Glutamatergic neuron (in vitro differentiated cells): ENCODE results near the gene USP49. TPM values are rescaled to one million over a fixed set of nuclear protein-coding genes. Genes with fewer than 3 reads are reported as not detected.

ENCODE experiments used
- DNase-seq: peaks from one replicate; pipeline ENCODE4 v3.0.0; 2022
- H3K27ac Mint-ChIP-seq: one replicate; pipeline ENCODE4 v1.8.0; 2020; ENCODE audit warnings: mild to moderate bottlenecking, mixed read lengths, inconsistent platforms; ENCODE audit not compliant: unreplicated experiment
- H3K27me3 Mint-ChIP-seq: one replicate; pipeline ENCODE4 v1.8.0; 2020; ENCODE audit warnings: mild to moderate bottlenecking, moderate library complexity, mixed read lengths, inconsistent platforms; ENCODE audit not compliant: unreplicated experiment
- H3K36me3 Mint-ChIP-seq: one replicate; pipeline ENCODE4 v1.8.0; 2020; ENCODE audit warnings: mild to moderate bottlenecking, mixed read lengths, inconsistent platforms; ENCODE audit not compliant: unreplicated experiment
- H3K4me1 Mint-ChIP-seq: one replicate; pipeline ENCODE4 v1.8.0; 2020; ENCODE audit warnings: mild to moderate bottlenecking, low read depth, mixed read lengths, inconsistent platforms; ENCODE audit not compliant: unreplicated experiment
- H3K4me3 Mint-ChIP-seq: one replicate; pipeline ENCODE4 v1.8.0; 2020; ENCODE audit warnings: mild to moderate bottlenecking, mixed read lengths, inconsistent platforms; ENCODE audit not compliant: unreplicated experiment
- H3K9me3 Mint-ChIP-seq: one replicate; pipeline ENCODE4 v1.8.0; 2020; ENCODE audit warnings: mild to moderate bottlenecking, moderate library complexity, mixed read lengths, inconsistent platforms; ENCODE audit not compliant: unreplicated experiment
- CTCF ChIP-seq: fragments of 200-600 bp; sonication (generic); IDR thresholded peaks from one replicate; pipeline ENCODE4 v1.5.0; 2021; ENCODE audit not compliant: partially characterized antibody, unreplicated experiment
- total RNA-seq: library from RNA; stranded (reverse); fragmentation: NEBNext Ultra II Directional; extraction: Animal tissue kit (Norgen Biotek cat#: 25700); gene quantifications from one replicate; pipeline ENCODE4 v1.2.1, GENCODE V29; 2021; ENCODE audit not compliant: unreplicated experiment

Gene USP49
- total RNA-seq, 1 donor from 2014 or later: 14.7 TPM

DNA sequence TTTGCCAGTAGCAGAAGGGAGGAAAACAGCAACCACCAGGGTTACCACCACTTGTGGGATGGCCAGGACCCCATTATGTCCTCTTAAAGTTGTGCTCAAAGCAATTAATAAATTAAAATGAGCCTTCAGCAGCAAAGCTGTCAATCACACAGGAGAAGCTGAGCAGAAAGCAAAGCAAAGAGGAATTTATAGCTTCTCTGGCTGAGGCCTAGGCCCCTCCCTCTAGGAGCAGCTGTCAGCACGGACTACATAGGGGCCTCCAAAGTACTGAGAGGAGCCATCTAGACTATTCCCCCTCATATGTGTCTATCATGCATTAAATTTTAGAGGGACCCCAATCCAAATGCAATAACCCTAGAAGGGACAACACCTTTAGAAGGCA lies 40.0 kb upstream of the USP49 start:
- Mint-ChIP-seq H3K9me3 (peaks cover 13% of the 10 kb centered on the region), H3K27ac (peak overlapping the region; percentile 96), H3K4me1 (peaks cover 36% of the 10 kb centered on the region), H3K36me3 (no peaks in the 10 kb centered on the region), H3K4me3 (no peak overlapping the region), H3K27me3 (peaks cover 22% of the 10 kb centered on the region)
- TF ChIP-seq CTCF: no peak
- no peak for DNase-seq

GRCh38 chr6:41934278-41935192 lies 39.4 kb upstream of the USP49 start:
- DNase-seq: no peak
- peak overlapping the region; percentile 8 for H3K4me3 Mint-ChIP-seq
- H3K36me3 Mint-ChIP-seq: no peaks in the 10 kb centered on the region
- peaks cover 17% of the 10 kb centered on the region for H3K27me3 Mint-ChIP-seq
- TF ChIP-seq CTCF: no peak
- peaks cover 10% of the 10 kb centered on the region for H3K9me3 Mint-ChIP-seq
- H3K4me1 Mint-ChIP-seq: peaks cover 32% of the 10 kb centered on the region
- H3K27ac Mint-ChIP-seq: peak overlapping the region; percentile 96

DNA sequence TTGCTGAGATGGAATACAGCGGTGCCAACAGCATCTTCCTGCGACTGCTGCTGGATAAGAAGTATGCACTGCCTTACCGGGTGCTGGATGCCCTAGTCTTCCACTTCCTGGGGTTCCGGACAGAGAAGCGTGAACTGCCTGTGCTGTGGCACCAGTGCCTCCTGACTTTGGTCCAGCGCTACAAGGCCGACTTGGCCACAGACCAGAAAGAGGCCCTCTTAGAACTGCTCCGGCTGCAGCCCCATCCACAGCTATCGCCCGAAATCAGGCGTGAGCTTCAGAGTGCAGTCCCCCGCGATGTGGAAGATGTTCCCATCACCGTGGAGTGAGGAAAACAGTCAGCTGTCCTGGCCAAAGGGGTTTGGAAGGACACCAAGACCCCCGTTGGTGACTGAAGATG lies 37.2 kb upstream of the USP49 start:
- Mint-ChIP-seq H3K27ac (no peak overlapping the region), H3K27me3 (peaks cover 15% of the 10 kb centered on the region), H3K9me3 (peaks cover 10% of the 10 kb centered on the region), H3K4me3 (no peak overlapping the region), H3K36me3 (no peaks in the 10 kb centered on the region), H3K4me1 (peaks cover 22% of the 10 kb centered on the region)
- no peak for DNase-seq
- TF ChIP-seq CTCF: no peak

DNA sequence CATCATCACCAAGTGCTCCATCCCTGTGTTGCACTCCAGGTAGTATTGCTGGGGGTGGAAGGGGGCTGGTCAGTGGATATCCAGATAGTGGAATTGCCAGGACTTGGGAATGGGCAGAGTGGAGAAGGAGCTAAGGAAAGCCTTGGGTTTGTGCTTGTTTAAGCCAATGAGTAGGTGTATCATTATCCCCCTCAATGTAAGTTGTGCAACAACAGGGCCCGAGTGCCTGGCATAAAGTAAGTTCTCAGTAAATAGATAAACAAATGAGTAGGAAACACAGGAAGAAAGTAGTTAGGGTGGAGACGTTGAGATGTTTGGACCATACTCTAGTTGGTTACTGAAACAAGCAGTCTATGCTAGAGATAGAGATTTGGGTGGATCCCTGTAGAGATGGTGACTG lies 36.6 kb upstream of the USP49 start:
- Mint-ChIP-seq H3K4me1 (peaks cover 21% of the 10 kb centered on the region), H3K4me3 (no peak overlapping the region), H3K27me3 (peaks cover 15% of the 10 kb centered on the region), H3K27ac (no peak overlapping the region), H3K9me3 (peaks cover 10% of the 10 kb centered on the region), H3K36me3 (no peaks in the 10 kb centered on the region)
- DNase-seq: no peak
- no peak for TF ChIP-seq CTCF

DNA sequence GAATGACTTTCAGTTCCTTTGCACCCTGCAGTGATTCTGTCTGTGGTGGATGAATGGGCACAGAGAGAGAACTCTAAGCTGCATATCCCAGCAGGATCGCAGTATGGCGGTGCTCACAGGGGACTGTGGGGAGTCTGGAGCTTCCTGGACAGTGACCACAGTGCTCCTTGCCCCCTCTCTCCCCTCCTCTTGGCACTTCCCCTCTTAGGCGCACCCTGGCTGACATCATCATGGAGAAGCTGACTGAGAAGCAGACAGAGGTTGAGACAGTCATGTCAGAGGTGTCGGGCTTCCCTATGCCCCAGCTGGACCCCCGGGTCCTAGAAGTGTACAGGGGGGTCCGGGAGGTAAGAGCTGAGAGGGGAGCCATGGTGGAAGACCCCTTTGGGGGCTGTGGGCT lies 34.7 kb upstream of the USP49 start:
- H3K36me3 Mint-ChIP-seq: no peaks in the 10 kb centered on the region
- peaks cover 5% of the 10 kb centered on the region for H3K27me3 Mint-ChIP-seq
- H3K27ac Mint-ChIP-seq: no peak overlapping the region
- no peak for DNase-seq
- H3K9me3 Mint-ChIP-seq: peaks cover 1% of the 10 kb centered on the region
- H3K4me3 Mint-ChIP-seq: no peak overlapping the region
- TF ChIP-seq CTCF: no peak
- peaks cover 7% of the 10 kb centered on the region for H3K4me1 Mint-ChIP-seq
